Keratinocyte (primary cell): Measurements from ENCODE around the gene CCNY. TPM values are rescaled to one million over a fixed set of nuclear protein-coding genes. Genes with fewer than 3 reads are reported as not detected.
A peak's percentile ranks its signal among the peaks of the same experiment; 100 is the strongest.

Experiments used
- DNase-seq: peaks from one replicate; pipeline ENCODE4 v3.0.0-alpha.2; 2011; ENCODE audit warnings: low read depth, missing footprints, low spot score
- FAIRE-seq: peaks from 2 replicates; lab custom pipeline; 2011; peaks lifted over from hg19 to GRCh38; lab: Jason Lieb, UNC
- H2AFZ ChIP-seq: 2 replicates; pipeline ENCODE4 v1.6.0; 2012; ENCODE audit warnings: low read length, control low read depth, inconsistent platforms; ENCODE audit not compliant: control insufficient read depth
- H3K27ac ChIP-seq: 2 replicates; pipeline ENCODE4 v1.5.1; 2011; ENCODE audit warnings: low read length; ENCODE audit not compliant: control insufficient read depth, insufficient read depth
- H3K27me3 ChIP-seq: 3 replicates; pipeline ENCODE4 v1.6.0; 2011; ENCODE audit warnings: low read length; ENCODE audit not compliant: control insufficient read depth, insufficient read depth; ENCODE audit errors: extremely low read depth
- H3K36me3 ChIP-seq, 2 experiments: 2 replicates in 1 of 2; 3 replicates in 1 of 2; pipeline ENCODE4 v1.5.1; 2011; ENCODE audit warnings: low read length in 2 of 2, mild to moderate bottlenecking in 1 of 2; ENCODE audit not compliant: control insufficient read depth in 2 of 2, insufficient read depth in 2 of 2; ENCODE audit errors: extremely low read depth in 1 of 2
- H3K4me1 ChIP-seq: 3 replicates; pipeline ENCODE4 v1.5.1; 2011; ENCODE audit warnings: low read length; ENCODE audit not compliant: control insufficient read depth, insufficient read depth; ENCODE audit errors: extremely low read depth
- H3K4me2 ChIP-seq: 3 replicates; pipeline ENCODE4 v1.6.0; 2011; ENCODE audit warnings: low read depth, low read length; ENCODE audit not compliant: control insufficient read depth, insufficient read depth; ENCODE audit errors: extremely low read depth
- H3K4me3 ChIP-seq, 3 experiments: fragments of 200-600 bp in 1 of 3; sonication (generic) in 1 of 3; 2 replicates in 2 of 3; 3 replicates in 1 of 3; pipeline ENCODE4 v1.5.1; 2011 to 2016; ENCODE audit warnings: low read length in 3 of 3, mild to moderate bottlenecking in 3 of 3, control low read depth in 2 of 3, inconsistent platforms in 1 of 3, low read depth in 1 of 3, mixed read lengths in 1 of 3, mixed run types in 1 of 3, moderate library complexity in 1 of 3; ENCODE audit not compliant: control insufficient read depth in 2 of 3, insufficient read depth in 2 of 3; ENCODE audit errors: extremely low read depth in 1 of 3
- H3K79me2 ChIP-seq: 2 replicates; pipeline ENCODE4 v1.6.0; 2012; ENCODE audit warnings: low read length; ENCODE audit not compliant: control insufficient read depth, insufficient read depth
- H3K9ac ChIP-seq: 3 replicates; pipeline ENCODE4 v1.6.0; 2011; ENCODE audit warnings: low read length; ENCODE audit not compliant: control insufficient read depth, insufficient read depth; ENCODE audit errors: extremely low read depth
- H3K9me1 ChIP-seq: 3 replicates; pipeline ENCODE4 v1.6.0; 2011; ENCODE audit warnings: low read length; ENCODE audit not compliant: control insufficient read depth, insufficient read depth; ENCODE audit errors: extremely low read depth
- H3K9me3 ChIP-seq: 2 replicates; pipeline ENCODE4 v1.5.1; 2012; ENCODE audit warnings: low read depth, low read length; ENCODE audit not compliant: control insufficient read depth
- H4K20me1 ChIP-seq: 3 replicates; pipeline ENCODE4 v1.6.0; 2011; ENCODE audit warnings: low read length; ENCODE audit not compliant: control insufficient read depth, insufficient read depth; ENCODE audit errors: extremely low read depth
- CTCF ChIP-seq, 3 experiments: IDR thresholded peaks in 1 of 3; conservative IDR thresholded peaks in 1 of 3; optimal IDR thresholded peaks in 1 of 3; 2 replicates in 2 of 3; 3 replicates in 1 of 3; pipeline versions ENCODE3 to v1.5.1; 2011; ENCODE audit warnings: low read length in 3 of 3, mild to moderate bottlenecking in 3 of 3, moderate library complexity in 2 of 3, control low read depth in 1 of 3, inconsistent platforms in 1 of 3; ENCODE audit not compliant: insufficient read depth in 2 of 3; ENCODE audit errors: extremely low read depth in 1 of 3
- EZH2 ChIP-seq: IDR thresholded peaks from one replicate; pipeline ENCODE4 v1.6.1; 2012; ENCODE audit warnings: inconsistent platforms, mild to moderate bottlenecking, low read length, moderate library complexity
- dilution Hi-C: fragments of 300-500 bp; cut with MboI; formaldehyde crosslinking; loops from one replicate; pipeline ENCODE4 v1.7.0; 2020; ENCODE audit warnings: low sequenced_read_pairs; ENCODE audit not compliant: extremely low pct_ligation_motif_present
- polyA plus RNA-seq, 5 experiments: library from polyadenylated mRNA; depleted of rRNA in 3 of 5; stranded (reverse) in 3 of 5; stranded (forward) in 1 of 5; unstranded in 1 of 5; fragments of >200 nt; gene quantifications; 1 replicate in 1 of 5; 2 replicates in 3 of 5; 3 replicates in 1 of 5; pipeline versions ENCODE4 v1.2.1 to v1.2.3, GENCODE V29; 2011 to 2012; ENCODE audit warnings: missing spikeins in 2 of 5, low read depth in 1 of 5, low replicate concordance in 1 of 5

Gene CCNY
- polyA plus RNA-seq, 1 donor (not counting 4 experiments of a cell fraction or from before 2014, with no cell fraction given), result 58.9 TPM

DNA sequence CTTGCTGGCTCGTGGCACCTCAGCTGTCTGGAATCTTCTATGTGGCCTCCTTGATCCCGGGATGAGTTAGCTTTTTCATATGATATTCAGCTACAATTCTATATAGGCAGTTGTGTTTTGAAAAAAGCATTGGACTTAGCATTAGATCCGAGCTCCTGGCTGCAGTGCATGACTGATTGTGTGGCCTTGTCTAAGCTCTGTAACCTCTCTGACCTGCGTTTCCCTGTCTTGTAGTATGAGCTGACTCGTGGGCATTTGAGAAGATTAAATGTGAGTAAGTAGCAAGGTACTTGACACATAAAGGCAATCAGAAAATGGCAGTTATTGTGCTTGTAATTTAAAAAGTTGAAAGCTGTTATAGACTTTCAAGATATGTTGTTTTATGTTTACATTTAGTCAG, 85.9 kb downstream of the CCNY start:
- FAIRE-seq, result peak; percentile 46
- peak overlapping the region; percentile 9 for H3K9ac ChIP-seq
- no peaks in the 10 kb centered on the region for H4K20me1 ChIP-seq
- no peak for TF ChIP-seq CTCF (optimal IDR thresholded peaks at IDR 0.05 in 1 of 3, IDR thresholded peaks at IDR 0.05 in 1 of 3, conservative IDR thresholded peaks at IDR 0.05 in 1 of 3; ENCODE audit: extremely low read depth in 1 of 3, insufficient read depth in 2 of 3, low read length in 3 of 3)
- no peak for TF ChIP-seq EZH2
- peak overlapping the region; percentile 77 for H3K27ac ChIP-seq
- no peak for DNase-seq
- H3K4me3 ChIP-seq, result no peak overlapping the region
- peak overlapping the region; percentile 74 for H3K4me2 ChIP-seq
- H3K9me3 ChIP-seq, result no peaks in the 10 kb centered on the region
- H3K27me3 ChIP-seq, result no peaks in the 10 kb centered on the region
- H3K36me3 ChIP-seq, result peaks cover 0 to 6% of the 10 kb centered on the region in 2 experiments
- H3K9me1 ChIP-seq, result no peaks in the 10 kb centered on the region
- peaks cover 74% of the 10 kb centered on the region for H3K79me2 ChIP-seq
- H2AFZ ChIP-seq, result no peak overlapping the region
- dilution Hi-C loops, result no loop called here
- H3K4me1 ChIP-seq, result peaks cover 62% of the 10 kb centered on the region

DNA sequence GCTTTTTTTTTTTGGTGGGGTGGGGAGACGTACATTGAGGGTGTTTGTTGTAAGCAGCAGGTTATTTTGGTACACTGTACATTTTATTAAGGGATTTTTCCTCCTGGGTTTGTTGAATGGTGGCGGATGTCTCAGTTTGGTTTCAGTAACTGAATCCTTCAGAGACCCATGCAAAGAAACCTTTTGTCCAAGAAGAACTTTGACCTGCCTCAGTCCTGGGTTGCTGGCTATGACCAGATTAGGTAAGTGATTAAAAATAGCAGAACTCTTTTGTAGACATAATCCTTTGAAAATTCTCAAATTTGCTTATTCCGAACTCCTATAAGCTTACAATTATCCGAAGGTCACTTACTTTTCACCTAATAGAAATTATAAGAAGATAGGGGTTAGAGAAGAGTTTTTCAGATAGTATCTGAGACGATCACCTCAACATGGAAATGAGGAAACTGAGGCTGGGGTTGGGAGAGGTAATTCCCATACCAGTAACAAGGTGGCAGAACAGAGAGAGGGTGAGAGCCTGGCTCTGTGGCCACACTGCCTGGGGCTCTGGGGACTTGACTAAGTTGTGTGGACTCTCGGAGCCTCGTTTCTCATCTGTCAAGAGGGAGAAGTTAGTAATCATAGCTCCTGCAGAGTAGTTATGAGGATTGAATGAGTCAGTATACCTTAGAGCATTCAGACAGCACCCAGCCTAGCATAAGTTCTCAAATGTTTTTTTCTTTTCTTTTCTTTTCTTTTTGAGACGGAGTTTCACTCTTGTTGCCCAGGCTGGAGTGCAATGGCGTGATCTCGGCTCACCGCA, 87.4 kb downstream of the CCNY start:
- Histone ChIP-seq H3K4me3 (no peak overlapping the region), H4K20me1 (no peaks in the 10 kb centered on the region), H3K79me2 (peaks cover 78% of the 10 kb centered on the region), H3K9me3 (no peaks in the 10 kb centered on the region), H3K27ac (no peak overlapping the region), H3K36me3 (peaks cover 0 to 6% of the 10 kb centered on the region in 2 experiments), H3K27me3 (no peaks in the 10 kb centered on the region), H2AFZ (no peak overlapping the region), H3K9ac (no peak overlapping the region), H3K4me2 (no peak overlapping the region), H3K4me1 (peaks cover 56% of the 10 kb centered on the region), H3K9me1 (no peaks in the 10 kb centered on the region)
- FAIRE-seq (peak; percentile 58), DNase-seq (peak; percentile 42)
- peak; percentile 15 to 29 (median 24) for TF ChIP-seq CTCF (optimal IDR thresholded peaks at IDR 0.05 in 1 of 3, IDR thresholded peaks at IDR 0.05 in 1 of 3, conservative IDR thresholded peaks at IDR 0.05 in 1 of 3; ENCODE audit: extremely low read depth in 1 of 3, insufficient read depth in 2 of 3, low read length in 3 of 3)
- no peak for TF ChIP-seq EZH2
- dilution Hi-C loops, result no loop called here
